ENCODE data around the gene CCT5.

- TF ChIP-seq CTCF (IDR thresholded peaks at IDR 0.05; ENCODE audit: low read length), result no peak
- no peak for TF ChIP-seq EZH2 (IDR thresholded peaks at IDR 0.05; ENCODE audit: borderline replicate concordance, low read length)
These were observed 56.0 kb downstream of the CCT5 start for GRCh38 chr5:10306114-10306513.

All from OCI-LY1 (cell line).